Caki2 (cell line): ENCODE data around the gene DEGS2. TPM values are rescaled to one million over a fixed set of nuclear protein-coding genes. Genes with fewer than 3 reads are reported as not detected.

Experiments used
- DNase-seq: peaks from one replicate; pipeline ENCODE4 v3.0.0-alpha.2; 2015; ENCODE audit warnings: low read depth
- in situ Hi-C: cut with HindIII; loops from 2 replicates; pipeline ENCODE4 v1.10.0; 2016; ENCODE audit warnings: low sequenced_read_pairs, low pct_unique_long_range_greater_than_20kb, mixed read lengths
- total RNA-seq: library from RNA; depleted of rRNA; stranded (reverse); fragments of >200 nt; shearing (Covaris generic); gene quantifications from 2 replicates; pipeline ENCODE4 v1.2.3, GENCODE V29; 2014; ENCODE audit warnings: low replicate concordance

Gene DEGS2
- total RNA-seq, 1 experiment from 2014 or later, result 1.5 TPM

- in situ Hi-C loops, result no loop called here
- DNase-seq, result no peak
These were observed 18.9 kb downstream of the DEGS2 start for GRCh38 chr14:100140452-100141078.

- in situ Hi-C loops, result no loop called here
- DNase-seq, result no peak
These were observed 20.5 kb downstream of the DEGS2 start for GRCh38 chr14:100138955-100139354.

GRCh38 chr14:100138082-100138787 is 21.2 kb downstream of the DEGS2 start:
- in situ Hi-C loops, result no loop called here
- no peak for DNase-seq

- in situ Hi-C loops, result no loop called here
- no peak for DNase-seq
These were observed 22.3 kb downstream of the DEGS2 start for GRCh38 chr14:100137173-100137572.

- in situ Hi-C loops, result no loop called here
- DNase-seq, result no peak
These were observed 23.7 kb downstream of the DEGS2 start for GRCh38 chr14:100135784-100136183.

- no peak for DNase-seq
- in situ Hi-C loops, result no loop called here
These were observed 24.4 kb downstream of the DEGS2 start for GRCh38 chr14:100135073-100135472.

- no peak for DNase-seq
- in situ Hi-C loops, result no loop called here
These were observed 24.9 kb downstream of the DEGS2 start for GRCh38 chr14:100134586-100134985.

- in situ Hi-C loops, result no loop called here
- no peak for DNase-seq
These were observed 26.4 kb downstream of the DEGS2 start for GRCh38 chr14:100132903-100133510.

GRCh38 chr14:100132161-100132902 is 27.1 kb downstream of the DEGS2 start:
- in situ Hi-C loops, result no loop called here
- DNase-seq, result no peak

GRCh38 chr14:100131181-100131580 is 28.3 kb downstream of the DEGS2 start:
- in situ Hi-C loops, result no loop called here
- DNase-seq, result no peak

- in situ Hi-C loops, result no loop called here
- no peak for DNase-seq
These were observed 28.9 kb downstream of the DEGS2 start for GRCh38 chr14:100130521-100130920.

GRCh38 chr14:100129161-100129589 is 30.3 kb downstream of the DEGS2 start:
- in situ Hi-C loops, result no loop called here

GRCh38 chr14:100128688-100129087 is 30.8 kb downstream of the DEGS2 start:
- in situ Hi-C loops, result no loop called here
- no peak for DNase-seq

More at GRCh38 chr14:100129161-100129589, 30.3 kb downstream of the DEGS2 start:
- no peak for DNase-seq

GRCh38 chr14:100127853-100128455 is 31.5 kb downstream of the DEGS2 start:
- no peak for DNase-seq
- in situ Hi-C loops, result no loop called here

GRCh38 chr14:100126401-100126800 is 33.0 kb downstream of the DEGS2 start:
- in situ Hi-C loops, result no loop called here
- no peak for DNase-seq

GRCh38 chr14:100124551-100125088 is 34.8 kb downstream of the DEGS2 start:
- in situ Hi-C loops, result no loop called here
- no peak for DNase-seq

GRCh38 chr14:100123618-100124017 is 35.8 kb downstream of the DEGS2 start:
- DNase-seq, result no peak
- in situ Hi-C loops, result no loop called here

- in situ Hi-C loops, result no loop called here
- no peak for DNase-seq
These were observed 36.8 kb downstream of the DEGS2 start for GRCh38 chr14:100122481-100123223.
